HG03025 (cell line): ENCODE results near the gene CFAP300.
A peak's percentile ranks its signal among the peaks of the same experiment; 100 is the strongest.

Experiments used
- ATAC-seq: cut with Tn5 transposase; IDR thresholded peaks from one replicate; pipeline ENCODE4 v1.9.1; 2021; ENCODE audit warnings: mild to moderate bottlenecking, moderate library complexity; ENCODE audit not compliant: unreplicated experiment, low FRiP score

The CFAP300 gene

DNA sequence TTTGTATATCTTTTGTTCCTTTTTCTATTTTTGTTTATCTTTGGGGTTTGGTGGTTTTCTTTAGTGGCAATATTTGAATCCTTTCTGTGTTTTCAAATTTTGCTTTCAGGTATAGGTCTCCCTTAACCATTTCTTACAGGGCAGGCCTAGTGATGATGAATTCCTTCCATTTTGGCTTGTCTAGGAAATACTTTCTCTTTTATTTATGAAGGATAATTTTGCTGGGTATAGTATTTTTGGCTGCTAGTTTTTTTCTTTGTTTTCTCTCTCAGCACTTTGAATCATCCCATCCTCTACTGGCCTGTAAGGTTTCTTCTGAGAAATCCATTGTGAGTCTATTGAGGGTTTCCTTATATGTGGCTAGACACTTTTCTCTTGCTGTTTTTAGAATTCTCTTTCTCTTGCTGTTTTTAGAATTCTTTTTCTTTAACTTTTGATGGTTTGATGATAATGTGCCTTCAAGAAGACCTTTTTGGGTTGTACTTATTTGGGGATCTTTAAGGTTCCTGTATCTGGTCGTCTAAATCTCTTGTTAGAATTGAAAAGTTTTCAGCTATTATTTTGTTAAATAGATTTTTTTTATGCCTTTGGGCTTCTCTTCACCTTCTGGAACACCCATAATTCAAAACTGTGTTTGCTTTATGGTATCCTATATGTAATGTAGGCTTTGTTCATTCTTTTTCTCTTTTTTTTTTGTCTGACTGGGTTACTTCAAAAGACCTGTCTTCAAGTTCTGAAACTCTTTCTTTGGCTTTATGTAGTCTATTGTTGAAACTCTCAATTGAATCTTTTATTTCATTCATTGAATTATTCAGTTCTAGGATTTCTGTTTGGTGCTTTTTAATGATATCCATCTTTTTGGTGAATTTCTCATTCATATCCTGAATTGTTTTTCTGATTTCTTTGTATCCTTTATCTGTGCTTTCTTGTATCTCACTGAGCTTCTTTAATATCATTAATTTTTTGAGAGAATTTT is 24.5 kb downstream of the CFAP300 start:
- no peak for ATAC-seq

- ATAC-seq = no peak
Measured at GRCh38 chr11:102073253-102073652, 26.0 kb downstream of the CFAP300 start.

DNA sequence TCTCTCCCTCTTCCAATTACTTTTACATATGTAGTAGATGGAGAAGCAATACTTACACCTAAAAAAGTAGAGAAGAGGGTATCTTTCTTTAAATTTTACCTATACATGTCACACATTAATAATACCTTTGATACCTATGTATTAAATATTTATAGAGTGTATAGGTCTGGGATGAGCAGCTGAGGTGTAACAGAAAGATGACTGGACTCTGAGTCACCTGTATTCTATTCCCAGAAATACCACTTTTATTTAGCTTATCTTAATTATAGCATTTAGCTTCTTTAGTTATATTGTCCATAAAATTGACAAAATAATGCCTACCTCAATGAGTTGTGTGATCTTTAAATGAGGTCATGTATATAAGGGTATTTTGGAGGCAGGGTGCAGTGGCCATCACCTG is 32.4 kb downstream of the CFAP300 start:
- ATAC-seq = no peak

DNA sequence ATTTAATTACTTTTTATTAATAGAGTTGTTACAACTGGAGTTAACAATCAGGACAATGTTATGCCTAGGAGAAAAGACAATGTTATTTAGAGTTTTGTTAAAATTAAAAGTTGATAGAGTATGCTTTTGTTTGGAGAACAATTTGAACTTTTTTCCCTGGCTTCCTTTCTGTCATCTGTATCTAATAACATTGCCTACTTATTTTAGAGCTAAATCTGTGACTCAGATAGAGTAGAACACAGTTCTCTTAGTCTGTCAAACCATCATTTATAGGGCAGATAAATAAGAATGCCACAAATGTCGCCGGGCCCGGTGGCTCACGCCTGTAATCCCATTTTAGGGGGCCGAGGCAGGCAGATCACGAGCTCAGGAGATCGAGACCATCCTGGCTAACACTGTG is 34.1 kb downstream of the CFAP300 start:
- no peak for ATAC-seq

- ATAC-seq = no peak
Measured at GRCh38 chr11:102085864-102086551, 38.8 kb downstream of the CFAP300 start.

GRCh38 chr11:102097186-102097585 is 49.9 kb downstream of the CFAP300 start:
- ATAC-seq = no peak

- ATAC-seq = no peak
Measured at GRCh38 chr11:102099755-102100154, 52.5 kb downstream of the CFAP300 start.

- ATAC-seq = no peak
Measured at GRCh38 chr11:102108734-102109440, 61.6 kb downstream of the CFAP300 start.

GRCh38 chr11:102109896-102110760 is 62.9 kb downstream of the CFAP300 start, which contains the start of gene YAP1:
YAP1 (plus strand) TSS chr11:102110447; CDS start chr11:102110849, 402 bp downstream.
- peak; percentile 86 for ATAC-seq

DNA sequence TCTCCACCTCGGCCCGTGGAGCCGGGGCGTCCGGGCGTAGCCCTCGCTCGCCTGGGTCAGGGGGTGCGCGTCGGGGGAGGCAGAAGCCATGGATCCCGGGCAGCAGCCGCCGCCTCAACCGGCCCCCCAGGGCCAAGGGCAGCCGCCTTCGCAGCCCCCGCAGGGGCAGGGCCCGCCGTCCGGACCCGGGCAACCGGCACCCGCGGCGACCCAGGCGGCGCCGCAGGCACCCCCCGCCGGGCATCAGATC is 63.4 kb downstream of the CFAP300 start:
- no peak for ATAC-seq

- peak; percentile 10 for ATAC-seq
Measured at GRCh38 chr11:102111011-102111786, 64.0 kb downstream of the CFAP300 start.

GRCh38 chr11:102111787-102112508 is 64.7 kb downstream of the CFAP300 start:
- no peak for ATAC-seq

- ATAC-seq = no peak
Measured at GRCh38 chr11:102112509-102112821, 65.2 kb downstream of the CFAP300 start.

- ATAC-seq = no peak
Measured at GRCh38 chr11:102114032-102114431, 66.8 kb downstream of the CFAP300 start.

GRCh38 chr11:102115557-102115956 is 68.3 kb downstream of the CFAP300 start:
- ATAC-seq = no peak

DNA sequence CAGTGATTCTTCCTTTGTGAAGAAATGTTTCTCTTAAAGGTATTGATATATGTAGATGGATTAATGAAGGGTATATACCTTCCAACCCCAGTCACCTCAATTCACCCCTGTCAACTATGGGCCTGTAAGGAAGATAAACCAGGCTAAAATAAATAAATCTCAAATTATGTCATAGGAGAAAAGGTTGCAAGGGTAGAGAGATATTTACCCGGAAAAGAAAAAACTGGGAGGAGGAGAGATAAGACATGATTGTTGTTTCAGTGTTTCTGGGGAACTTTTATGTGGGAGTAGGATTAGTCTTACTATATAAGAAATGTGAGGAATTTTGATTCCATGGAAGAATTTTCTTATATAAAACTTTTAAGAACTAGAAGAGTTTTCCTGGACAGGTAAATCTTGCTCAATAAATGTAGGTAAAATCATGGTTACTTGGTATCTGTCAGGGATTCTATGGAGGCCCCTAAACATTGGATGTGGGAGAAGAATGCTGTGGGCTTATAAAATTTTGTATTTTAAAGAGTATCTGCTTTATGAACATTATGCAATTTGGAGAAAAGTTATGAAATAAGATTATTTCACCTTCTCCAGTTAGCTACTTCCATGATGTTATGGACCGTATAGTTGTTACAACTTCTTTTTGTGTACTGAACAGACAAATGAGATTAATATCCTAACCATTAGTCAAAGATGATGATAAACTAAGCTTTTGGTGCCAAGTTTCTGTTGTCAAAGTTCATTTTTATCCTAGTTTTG is 69.4 kb downstream of the CFAP300 start:
- no peak for ATAC-seq

DNA sequence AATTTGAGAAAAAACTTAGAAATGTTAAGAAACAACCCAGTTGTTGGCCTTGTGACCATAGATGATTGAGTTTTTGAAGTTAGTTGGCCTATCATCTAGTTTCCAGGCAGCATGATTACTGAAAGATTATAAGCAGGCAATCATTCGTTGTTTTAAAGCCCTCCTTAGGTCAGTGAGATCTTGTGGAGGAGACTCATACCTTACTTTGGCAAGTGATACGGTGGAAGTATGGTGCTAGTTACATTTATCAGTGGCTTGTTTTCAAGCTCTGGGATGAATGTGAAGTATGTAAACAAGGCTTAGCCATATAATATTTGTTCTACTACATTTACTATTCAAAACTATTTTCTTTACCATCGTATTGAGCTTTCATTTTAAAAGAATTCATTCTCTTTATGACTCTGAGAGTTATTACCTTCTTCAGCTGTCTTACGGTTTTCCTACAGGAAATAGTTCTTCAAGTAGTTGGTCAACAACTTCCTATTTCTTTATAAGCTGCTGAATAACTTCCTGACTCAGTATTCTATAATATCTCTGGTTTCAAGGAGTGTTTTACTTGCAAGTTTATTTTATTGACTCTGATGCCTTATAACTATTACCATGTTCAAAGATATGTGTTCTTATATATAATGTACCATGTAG is 70.4 kb downstream of the CFAP300 start:
- no peak for ATAC-seq

GRCh38 chr11:102118937-102119336 is 71.7 kb downstream of the CFAP300 start:
- ATAC-seq = no peak
